Activated CD4-positive, alpha-beta T cell treated with anti-CD3 and anti-CD28 coated beads, Interleukin-2, amount 50 U/mL, for 1 hour (primary cell): ENCODE measurements around the gene ID4.

Experiments
- DNase-seq: peaks from one replicate; pipeline ENCODE4 v3.0.0-alpha.2; 2020

The ID4 gene

DNA sequence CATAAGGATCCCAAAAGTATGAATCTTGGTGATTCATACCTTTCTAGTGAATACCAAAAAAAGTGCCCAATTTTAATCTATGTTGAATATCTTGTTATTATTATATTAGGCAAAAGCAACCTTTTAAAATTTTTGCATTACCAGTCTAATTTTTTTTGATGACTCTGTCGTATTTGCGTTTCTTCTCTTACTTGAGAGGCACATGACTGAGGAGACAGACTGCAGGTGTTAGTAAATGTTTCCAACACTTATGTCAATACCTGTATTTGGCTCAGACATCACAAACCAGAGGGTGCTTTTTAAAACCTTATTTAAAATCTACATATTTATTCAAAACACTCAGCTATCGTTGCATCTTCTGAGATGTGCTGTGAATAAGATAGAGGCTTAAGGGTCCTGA is 27.1 kb downstream of the ID4 start:
- DNase-seq = no peak

DNA sequence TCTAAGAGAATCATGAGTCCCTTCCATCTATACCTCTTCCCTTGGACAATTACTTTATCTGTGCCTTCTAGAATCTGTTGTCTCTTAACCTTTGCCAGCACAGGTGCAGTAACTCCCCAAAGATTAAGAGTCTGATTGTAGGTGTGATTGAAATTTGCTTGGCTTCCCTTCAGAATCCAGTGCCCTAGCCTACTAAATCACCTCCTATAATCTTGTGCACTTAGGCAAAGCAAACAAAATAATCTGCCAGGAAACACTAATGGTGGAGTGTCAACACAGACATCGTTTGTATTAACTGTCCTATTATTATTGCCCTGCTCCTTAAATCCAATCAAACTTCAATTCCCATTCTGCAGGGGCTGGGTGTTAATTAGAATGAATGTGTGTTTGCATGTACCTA is 28.0 kb downstream of the ID4 start:
- no peak for DNase-seq

DNA sequence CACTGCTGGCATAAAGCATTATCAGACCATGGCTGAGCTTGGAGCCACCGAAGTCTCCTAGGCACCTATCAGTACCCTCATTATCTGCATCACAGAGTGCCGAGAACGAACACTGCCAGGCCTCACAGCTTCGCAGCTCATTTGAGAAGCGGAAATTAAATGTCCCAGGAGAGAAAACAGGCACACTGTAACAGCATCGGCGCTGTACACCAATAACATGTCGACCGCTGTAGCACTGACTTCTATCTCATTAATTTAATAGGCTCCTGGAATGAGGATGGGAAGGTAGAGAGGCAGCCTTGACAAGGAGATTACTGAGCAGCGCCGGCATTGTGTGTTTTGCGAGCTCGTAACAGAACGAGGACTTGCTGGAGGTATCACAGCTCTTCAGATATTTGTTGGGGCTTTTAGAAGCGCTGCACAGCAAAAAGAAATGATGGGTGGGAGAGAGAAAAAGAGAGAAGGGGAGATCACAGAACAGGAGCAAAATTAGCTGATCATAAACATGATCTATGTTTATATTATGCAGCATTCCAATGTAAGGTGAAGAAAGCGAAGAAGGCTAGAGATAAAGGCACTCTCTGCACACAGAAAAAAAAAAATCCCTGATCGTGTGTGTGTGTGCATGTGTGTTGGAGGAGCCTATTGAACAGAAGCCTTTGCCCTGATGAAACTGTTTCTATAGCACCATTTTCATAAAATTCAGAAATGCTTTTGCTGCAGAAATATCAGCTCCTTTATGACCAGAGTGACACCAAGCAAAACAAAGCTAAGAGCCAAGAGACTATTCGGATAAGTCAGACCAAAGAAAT is 29.2 kb downstream of the ID4 start:
- no peak for DNase-seq

DNA sequence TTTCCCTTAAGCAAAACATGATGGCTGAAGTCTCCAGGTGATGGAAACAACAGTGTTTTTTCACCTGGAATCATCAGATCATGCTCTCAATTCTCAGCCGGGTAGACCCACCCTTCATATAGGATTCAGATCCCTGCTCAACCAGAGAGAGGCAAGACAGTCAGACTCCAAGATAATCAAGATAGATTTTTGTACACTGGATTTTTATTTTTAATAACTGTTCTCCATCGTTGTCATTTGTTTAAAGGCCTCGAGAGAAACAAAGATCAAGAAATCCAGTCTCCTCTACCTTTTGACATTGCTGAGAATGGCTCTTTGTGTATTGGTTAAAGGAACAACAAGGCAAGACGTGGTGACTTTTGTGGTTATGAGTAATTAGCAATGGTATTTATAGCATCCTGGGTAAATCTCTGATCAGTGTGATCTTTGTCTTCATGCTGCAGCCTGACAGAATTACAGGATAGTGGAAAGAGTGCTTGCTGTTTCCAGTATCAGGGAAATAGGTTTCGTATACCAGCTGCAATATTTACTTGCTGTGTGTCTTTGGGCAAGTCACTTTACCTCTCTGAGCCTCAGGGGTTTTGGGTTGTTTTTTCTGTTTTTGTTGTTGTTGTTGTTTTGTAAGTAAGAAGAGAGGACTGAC is 29.9 kb downstream of the ID4 start:
- no peak for DNase-seq

DNA sequence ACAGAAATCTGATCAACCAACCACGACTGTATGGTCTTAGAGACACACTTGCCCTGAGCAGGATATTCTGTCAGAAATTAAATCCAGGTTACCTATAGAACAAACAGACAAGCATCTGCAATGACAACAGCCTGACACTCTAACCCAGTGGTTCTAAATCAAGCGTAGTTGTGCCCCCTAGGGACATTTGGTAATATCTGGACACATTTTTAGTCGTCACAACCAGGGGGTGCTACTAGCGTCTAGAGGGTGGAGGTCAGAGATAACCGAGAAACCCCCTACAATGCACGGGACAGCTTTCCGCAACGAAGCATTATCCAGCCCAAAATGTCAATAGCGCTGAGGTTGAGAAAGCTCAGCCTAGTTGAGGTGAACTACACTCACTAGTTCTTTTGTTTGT is 32.3 kb downstream of the ID4 start:
- no peak for DNase-seq

DNA sequence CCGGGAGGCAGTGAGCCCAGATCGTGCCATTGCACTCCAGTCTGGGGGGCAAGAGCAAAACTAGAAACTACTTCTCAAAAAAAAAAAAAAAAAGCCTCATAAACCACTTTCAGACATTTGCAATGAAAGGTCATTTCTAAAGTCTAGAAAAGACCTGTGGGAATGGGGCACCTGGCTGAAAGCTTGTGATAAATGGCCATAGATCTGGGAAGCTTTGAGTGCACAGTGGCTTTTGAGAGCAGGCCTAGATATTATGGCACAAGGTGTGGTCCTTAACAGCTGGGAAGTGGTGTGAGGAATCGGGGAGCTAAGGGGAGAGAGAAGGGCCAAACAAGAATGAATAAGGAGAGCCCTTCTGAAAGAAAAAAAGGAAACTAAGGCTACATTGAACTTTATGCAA is 33.2 kb downstream of the ID4 start:
- DNase-seq = no peak

DNA sequence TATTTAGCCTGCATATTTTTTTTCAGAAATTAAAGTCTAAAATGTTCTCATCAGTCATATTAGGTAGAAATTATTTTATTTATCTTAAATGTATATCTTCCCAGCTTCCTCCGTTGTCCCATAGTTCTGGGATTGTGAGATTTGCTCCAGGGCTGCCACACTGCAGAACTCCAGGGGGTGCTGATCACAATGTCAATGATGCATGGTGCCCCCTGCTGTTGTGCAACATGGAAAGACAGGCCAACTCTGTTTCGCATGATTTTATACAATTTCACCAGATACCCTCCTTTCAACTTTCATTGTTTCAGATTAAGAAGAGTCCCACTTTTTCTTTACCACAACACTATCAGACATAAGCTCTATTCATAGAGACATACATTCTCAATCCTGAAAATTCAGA is 35.9 kb downstream of the ID4 start:
- no peak for DNase-seq

DNA sequence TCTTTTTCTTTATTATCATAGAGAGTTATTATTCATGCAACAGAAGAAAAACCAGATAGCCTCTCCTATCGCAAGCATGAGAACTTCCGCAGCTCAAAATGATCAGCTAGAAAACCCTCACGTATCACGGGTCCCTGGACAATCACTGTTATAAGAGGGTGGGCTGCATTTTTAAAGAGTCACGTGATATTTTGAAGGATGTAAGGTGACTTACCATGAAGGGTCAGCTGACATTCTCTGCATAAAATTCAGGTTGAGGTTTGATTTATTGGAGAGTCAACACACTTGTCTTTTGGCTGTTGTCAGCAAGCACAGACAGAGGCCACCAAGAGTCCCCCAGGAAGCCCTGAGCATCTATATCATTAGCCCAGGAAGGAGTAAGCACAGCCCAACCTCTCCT is 39.5 kb downstream of the ID4 start:
- DNase-seq = no peak

DNA sequence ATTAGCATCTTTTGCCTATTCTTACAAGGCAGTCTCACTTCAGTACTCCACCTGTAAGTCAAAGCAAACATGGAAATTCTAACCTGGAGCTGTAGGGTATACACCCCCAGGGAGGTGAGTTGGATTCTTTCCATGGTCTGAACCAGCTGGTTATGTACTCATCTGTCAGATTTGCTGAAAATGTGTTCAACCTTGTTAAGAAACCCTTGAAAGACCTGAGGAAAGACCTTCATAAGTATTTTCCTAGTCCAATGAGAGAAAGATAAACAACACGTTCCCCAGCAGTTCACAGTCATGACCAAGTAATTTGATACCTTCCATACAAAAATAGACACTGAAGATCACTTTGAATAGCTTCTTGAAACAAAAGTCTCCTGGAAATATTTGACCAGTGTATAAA is 42.5 kb downstream of the ID4 start:
- no peak for DNase-seq

DNA sequence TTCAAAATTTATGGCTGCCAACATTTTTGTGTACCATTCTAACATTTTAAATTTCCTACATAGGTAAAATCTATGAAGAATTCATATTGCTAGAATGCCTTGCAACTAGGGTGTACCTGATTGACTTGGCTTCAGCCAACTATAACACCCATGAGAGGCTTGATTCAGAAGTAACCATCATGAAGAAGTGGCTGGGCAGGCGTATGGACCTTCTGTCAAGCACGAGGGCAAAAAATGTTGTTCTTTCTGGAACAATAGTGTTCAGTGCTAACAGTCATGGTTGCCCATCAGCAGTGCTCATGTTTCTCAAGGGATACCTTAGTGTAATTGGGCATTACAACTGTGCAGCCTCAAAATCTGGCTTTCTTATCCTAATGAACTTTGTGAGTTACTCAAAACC is 42.9 kb downstream of the ID4 start:
- DNase-seq = no peak

DNA sequence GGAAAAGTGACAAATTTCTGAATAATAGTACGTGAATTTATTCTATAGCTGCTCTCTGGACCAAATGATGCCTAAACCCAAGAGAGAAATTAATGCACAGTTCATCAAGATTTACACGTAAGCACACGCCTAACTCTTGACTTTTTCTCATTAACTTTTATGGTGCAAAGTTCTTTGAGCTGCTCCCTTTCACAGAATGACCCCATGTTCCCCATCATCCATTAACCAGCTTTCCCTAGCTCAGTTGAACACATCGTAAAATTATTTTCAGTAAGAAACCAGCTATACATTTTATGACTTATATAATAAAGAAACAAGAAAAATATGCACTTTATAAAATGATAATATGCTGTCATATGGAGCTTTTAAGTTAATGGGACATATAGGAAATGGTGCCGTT is 54.3 kb downstream of the ID4 start:
- no peak for DNase-seq
